GM21447 (cell line): ENCODE data around the gene WRAP73.
"Not testable (repeated sequence)": the region's sequence is repeated elsewhere in the genome, so short reads cannot be mapped to it uniquely, and the experiment has no call there.

Experiments used
- ATAC-seq: cut with Tn5 transposase; IDR thresholded peaks from one replicate; pipeline ENCODE4 v1.9.1; 2021; ENCODE audit not compliant: unreplicated experiment

WRAP73 gene

GRCh38 chr1:3631320-3632260, 18.3 kb downstream of the WRAP73 start:
- ATAC-seq = no peak

- no peak for ATAC-seq
Observed at GRCh38 chr1:3630914-3631313, 19.0 kb downstream of the WRAP73 start.

- no peak for ATAC-seq
Observed at GRCh38 chr1:3630161-3630611, 19.7 kb downstream of the WRAP73 start.

- no peak for ATAC-seq
Observed at GRCh38 chr1:3629561-3630160, 20.2 kb downstream of the WRAP73 start.

- ATAC-seq = no peak
Observed at GRCh38 chr1:3628445-3628844, 21.5 kb downstream of the WRAP73 start.

GRCh38 chr1:3627515-3628253, 22.2 kb downstream of the WRAP73 start:
- ATAC-seq = no peak

GRCh38 chr1:3626025-3626424, 23.9 kb downstream of the WRAP73 start:
- no peak for ATAC-seq

- ATAC-seq = peak; percentile 9
Observed at GRCh38 chr1:3625151-3625907, 24.6 kb downstream of the WRAP73 start.

- peak; percentile 84 for ATAC-seq
Observed at GRCh38 chr1:3624200-3625136, 25.4 kb downstream of the WRAP73 start, which contains the start of gene TPRG1L. TPRG1L (plus strand) TSS chr1:3625015; CDS start chr1:3625073, 58 bp downstream.

- no peak for ATAC-seq
Observed at GRCh38 chr1:3623441-3624199, 26.3 kb downstream of the WRAP73 start.

GRCh38 chr1:3622102-3622501, 27.8 kb downstream of the WRAP73 start:
- ATAC-seq = not testable (repeated sequence)

- ATAC-seq = not testable (repeated sequence)
Observed at GRCh38 chr1:3621151-3621671, 28.7 kb downstream of the WRAP73 start.

- ATAC-seq = no peak
Observed at GRCh38 chr1:3620708-3621107, 29.2 kb downstream of the WRAP73 start.

- ATAC-seq = no peak
Observed at GRCh38 chr1:3618881-3619671, 30.8 kb downstream of the WRAP73 start.

- no peak for ATAC-seq
Observed at GRCh38 chr1:3618531-3618880, 31.4 kb downstream of the WRAP73 start.

- no peak for ATAC-seq
Observed at GRCh38 chr1:3617806-3618345, 32.0 kb downstream of the WRAP73 start.

- ATAC-seq = no peak
Observed at GRCh38 chr1:3616861-3617260, 33.0 kb downstream of the WRAP73 start.
